H9 (cell line): ENCODE results near the gene WDR59. TPM values are rescaled to one million over a fixed set of nuclear protein-coding genes. Genes with fewer than 3 reads are reported as not detected.

Source experiments
- DNase-seq: peaks from one replicate; pipeline ENCODE4 v3.0.0-alpha.2; 2017
- H2AFZ ChIP-seq: one replicate; pipeline ENCODE4 v1.6.1; 2013; ENCODE audit warnings: mild to moderate bottlenecking, low read length, control low read depth, moderate library complexity
- H2AK5ac ChIP-seq: 2 replicates; pipeline ENCODE4 v1.6.1; 2013; ENCODE audit warnings: low read length, control low read depth, mixed read lengths; ENCODE audit not compliant: insufficient read length
- H2BK120ac ChIP-seq: one replicate; pipeline ENCODE4 v1.6.1; 2013; ENCODE audit warnings: low read depth, mild to moderate bottlenecking, low read length, control low read depth, inconsistent platforms; ENCODE audit not compliant: poor library complexity, severe bottlenecking
- H2BK12ac ChIP-seq: 2 replicates; pipeline ENCODE4 v1.6.1; 2013; ENCODE audit warnings: low read length, control low read depth, mixed read lengths, low read depth; ENCODE audit not compliant: insufficient read length
- H2BK15ac ChIP-seq: 2 replicates; pipeline ENCODE4 v1.6.1; 2013; ENCODE audit warnings: low read depth, low read length, control low read depth
- H2BK20ac ChIP-seq: one replicate; pipeline ENCODE4 v1.6.1; 2013; ENCODE audit warnings: low read depth, mild to moderate bottlenecking, low read length, control low read depth, inconsistent platforms; ENCODE audit not compliant: poor library complexity, severe bottlenecking
- H2BK5ac ChIP-seq: 2 replicates; pipeline ENCODE4 v1.6.1; 2013; ENCODE audit warnings: low read length, control low read depth, mixed read lengths; ENCODE audit not compliant: insufficient read length
- H3K14ac ChIP-seq: 2 replicates; pipeline ENCODE4 v1.6.1; 2013; ENCODE audit warnings: low read length, control low read depth; ENCODE audit not compliant: insufficient read depth
- H3K18ac ChIP-seq: 2 replicates; pipeline ENCODE4 v1.6.1; 2013; ENCODE audit warnings: low read depth, mild to moderate bottlenecking, mixed read lengths, low read length, control low read depth; ENCODE audit not compliant: insufficient read length
- H3K23ac ChIP-seq: 2 replicates; pipeline ENCODE4 v1.6.1; 2013; ENCODE audit warnings: low read length, control low read depth, mixed read lengths, low read depth; ENCODE audit not compliant: insufficient read length
- H3K23me2 ChIP-seq: 2 replicates; pipeline ENCODE4 v1.6.1; 2013; ENCODE audit warnings: low read depth, mild to moderate bottlenecking, mixed read lengths, low read length, control low read depth; ENCODE audit not compliant: insufficient read length, poor library complexity, severe bottlenecking
- H3K27ac ChIP-seq: 2 replicates; pipeline ENCODE4 v1.5.1; 2013; ENCODE audit warnings: low read length, control low read depth, mixed read lengths, low read depth; ENCODE audit not compliant: insufficient read length
- H3K27me3 ChIP-seq: 2 replicates; pipeline ENCODE4 v1.6.1; 2013; ENCODE audit warnings: low read length, control low read depth, inconsistent platforms; ENCODE audit not compliant: insufficient read depth
- H3K4ac ChIP-seq: 2 replicates; pipeline ENCODE4 v1.6.1; 2013; ENCODE audit warnings: low read depth, mild to moderate bottlenecking, control low read depth, inconsistent platforms, low read length, moderate library complexity
- H3K4me1 ChIP-seq: 2 replicates; pipeline ENCODE4 v1.6.1; 2013; ENCODE audit warnings: low read length, control low read depth, inconsistent platforms; ENCODE audit not compliant: insufficient read depth
- H3K4me2 ChIP-seq: 2 replicates; pipeline ENCODE4 v1.6.1; 2013; ENCODE audit warnings: low read length, control low read depth, mixed read lengths; ENCODE audit not compliant: insufficient read length, insufficient read depth
- H3K56ac ChIP-seq: 2 replicates; pipeline ENCODE4 v1.6.1; 2013; ENCODE audit warnings: low read depth, mild to moderate bottlenecking, mixed read lengths, low read length, control low read depth; ENCODE audit not compliant: insufficient read length
- H3K79me1 ChIP-seq: 2 replicates; pipeline ENCODE4 v1.6.1; 2013; ENCODE audit warnings: low read depth, mild to moderate bottlenecking, moderate library complexity, low read length, control low read depth, inconsistent platforms; ENCODE audit not compliant: insufficient read depth, poor library complexity, severe bottlenecking
- H3K79me2 ChIP-seq: 2 replicates; pipeline ENCODE4 v1.6.1; 2013; ENCODE audit warnings: low read length, control low read depth, inconsistent platforms; ENCODE audit not compliant: insufficient read depth
- H3K9ac ChIP-seq: 2 replicates; pipeline ENCODE4 v1.6.1; 2013; ENCODE audit warnings: low read length, control low read depth, mixed read lengths; ENCODE audit not compliant: insufficient read length; ENCODE audit errors: extremely low read depth
- H3K9me3 ChIP-seq: one replicate; pipeline ENCODE4 v1.6.1; 2013; ENCODE audit warnings: low read depth, low read length, inconsistent platforms; ENCODE audit not compliant: control insufficient read depth
- H3T11ph ChIP-seq: one replicate; pipeline ENCODE4 v1.6.1; 2013; ENCODE audit warnings: mild to moderate bottlenecking, low read length, control low read depth, inconsistent platforms
- H4K20me1 ChIP-seq: one replicate; pipeline ENCODE4 v1.6.1; 2013; ENCODE audit not compliant: control insufficient read depth, insufficient read length, insufficient read depth
- H4K5ac ChIP-seq: 2 replicates; pipeline ENCODE4 v1.6.1; 2013; ENCODE audit warnings: low read depth, mild to moderate bottlenecking, mixed read lengths, low read length, control low read depth; ENCODE audit not compliant: insufficient read length
- H4K8ac ChIP-seq: replicated peaks from 2 replicates; pipeline ENCODE4 v1.6.1; 2013; ENCODE audit warnings: low read length, control low read depth, mixed read lengths, low read depth; ENCODE audit not compliant: insufficient read length
- H4K91ac ChIP-seq: 2 replicates; pipeline ENCODE4 v1.6.1; 2013; ENCODE audit warnings: low read depth, mild to moderate bottlenecking, moderate library complexity, mixed read lengths, low read length, control low read depth; ENCODE audit not compliant: insufficient read length
- H3K27ac Mint-ChIP-seq, 3 experiments: 2 replicates in 2 of 3; 3 replicates in 1 of 3; pipeline ENCODE4 v1.8.0; 2020 to 2021; ENCODE audit warnings: mixed read lengths in 3 of 3, mild to moderate bottlenecking in 1 of 3, moderate library complexity in 1 of 3
- H3K27me3 Mint-ChIP-seq: 2 replicates; pipeline ENCODE4 v1.8.0; 2021; ENCODE audit warnings: low read depth, mild to moderate bottlenecking, moderate library complexity, mixed read lengths
- H3K36me3 Mint-ChIP-seq, 3 experiments: 2 replicates in 2 of 3; 3 replicates in 1 of 3; pipeline ENCODE4 v1.8.0; 2020 to 2021; ENCODE audit warnings: low read depth in 3 of 3, mixed read lengths in 3 of 3; ENCODE audit not compliant: insufficient read depth in 1 of 3
- H3K4me1 Mint-ChIP-seq, 2 experiments: 2 replicates each; pipeline ENCODE4 v1.8.0; 2020; ENCODE audit warnings: mixed read lengths in 2 of 2
- H3K4me3 Mint-ChIP-seq, 2 experiments: 2 replicates in 1 of 2; 3 replicates in 1 of 2; pipeline ENCODE4 v1.8.0; 2020 to 2021; ENCODE audit warnings: mild to moderate bottlenecking in 2 of 2, mixed read lengths in 2 of 2, moderate library complexity in 1 of 2
- H3K9me3 Mint-ChIP-seq, 2 experiments: 2 replicates in 1 of 2; 3 replicates in 1 of 2; pipeline ENCODE4 v1.8.0; 2020; ENCODE audit warnings: mild to moderate bottlenecking in 2 of 2, mixed read lengths in 2 of 2, moderate library complexity in 1 of 2
- WGBS: extraction: QIAGEN DNeasy Blood & Tissue Kit; methylation state at CpG from one replicate; pipeline ENCODE4 v1.1.7; 2013; ENCODE audit warnings: missing lambda C conversion rate, low lambda C conversion rate, mixed read lengths; ENCODE audit not compliant: insufficient read length; ENCODE audit errors: extremely low coverage; 5-methylcytosine and 5-hydroxymethylcytosine counted together
- total RNA-seq: library from RNA; stranded (reverse); gene quantifications from 2 replicates; pipeline ENCODE4 v1.2.1, GENCODE V29; 2021
- TF ChIP-seq, protein P1 (sequence below): fragments of 200-600 bp; sonication (generic); conservative IDR thresholded peaks from 3 replicates; pipeline ENCODE4 v1.8.0; 2021; ENCODE audit warnings: antibody characterized with exemption, mild to moderate bottlenecking

WDR59 gene
- total RNA-seq, 1 experiment from 2014 or later, result 97.5 TPM

- peaks cover 16 to 26% of the 10 kb centered on the region in 2 experiments for H3K4me1 Mint-ChIP-seq
Observed at GRCh38 chr16:74846714-74847113, 138.2 kb downstream of the WDR59 start.

More at GRCh38 chr16:74846714-74847113, 138.2 kb downstream of the WDR59 start:
- H3K9me3 Mint-ChIP-seq, result 0 out of 5 replicates have a peak, but pooled peaks cover 0 to 2% of the 10 kb centered on the region in 2 experiments
- Histone ChIP-seq H3K23me2 (no peaks in the 10 kb centered on the region), H2BK5ac (no peak overlapping the region), H2BK20ac (no peak overlapping the region), H2AK5ac (no peak overlapping the region), H2BK12ac (no peak overlapping the region), H2BK15ac (no peak overlapping the region), H3K27ac (no peak overlapping the region), H3K4me2 (no peak overlapping the region), H4K5ac (no peak overlapping the region), H3K4ac (no peak overlapping the region), H3K27me3 (no peaks in the 10 kb centered on the region), H2AFZ (no peak overlapping the region), H3T11ph (no peak overlapping the region), H4K20me1 (no peaks in the 10 kb centered on the region), H3K56ac (no peak overlapping the region), H3K79me1 (no peaks in the 10 kb centered on the region), H3K23ac (no peak overlapping the region), H4K8ac (no peak overlapping the region), H3K79me2 (no peaks in the 10 kb centered on the region), H3K18ac (no peak overlapping the region), H3K4me1 (no peaks in the 10 kb centered on the region; the same call in 1 of the 2 replicates), H3K9me3 (no peaks in the 10 kb centered on the region), H2BK120ac (no peak overlapping the region), H3K14ac (no peak overlapping the region), H3K9ac (no peak overlapping the region), H4K91ac (no peak overlapping the region)
- no peaks in the 10 kb centered on the region for H3K27me3 Mint-ChIP-seq
- H3K36me3 Mint-ChIP-seq, result no peaks in the 10 kb centered on the region; a peak in 1 of 7 replicates
- no CpG with 5 or more reads among the region's 4 CpGs for WGBS
- TF ChIP-seq, protein P1, sequence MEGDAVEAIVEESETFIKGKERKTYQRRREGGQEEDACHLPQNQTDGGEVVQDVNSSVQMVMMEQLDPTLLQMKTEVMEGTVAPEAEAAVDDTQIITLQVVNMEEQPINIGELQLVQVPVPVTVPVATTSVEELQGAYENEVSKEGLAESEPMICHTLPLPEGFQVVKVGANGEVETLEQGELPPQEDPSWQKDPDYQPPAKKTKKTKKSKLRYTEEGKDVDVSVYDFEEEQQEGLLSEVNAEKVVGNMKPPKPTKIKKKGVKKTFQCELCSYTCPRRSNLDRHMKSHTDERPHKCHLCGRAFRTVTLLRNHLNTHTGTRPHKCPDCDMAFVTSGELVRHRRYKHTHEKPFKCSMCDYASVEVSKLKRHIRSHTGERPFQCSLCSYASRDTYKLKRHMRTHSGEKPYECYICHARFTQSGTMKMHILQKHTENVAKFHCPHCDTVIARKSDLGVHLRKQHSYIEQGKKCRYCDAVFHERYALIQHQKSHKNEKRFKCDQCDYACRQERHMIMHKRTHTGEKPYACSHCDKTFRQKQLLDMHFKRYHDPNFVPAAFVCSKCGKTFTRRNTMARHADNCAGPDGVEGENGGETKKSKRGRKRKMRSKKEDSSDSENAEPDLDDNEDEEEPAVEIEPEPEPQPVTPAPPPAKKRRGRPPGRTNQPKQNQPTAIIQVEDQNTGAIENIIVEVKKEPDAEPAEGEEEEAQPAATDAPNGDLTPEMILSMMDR, result no peak
- H3K27ac Mint-ChIP-seq, result no peak overlapping the region
- no peak overlapping the region for H3K4me3 Mint-ChIP-seq
- DNase-seq, result no peak
